Body of pancreas (tissue), 4 donors: ENCODE data around the gene TSHZ3. TPM values are rescaled to one million over a fixed set of nuclear protein-coding genes. Genes with fewer than 3 reads are reported as not detected.

ENCODE experiments used
- ATAC-seq: fragments of 150-250 bp; one replicate; pipeline ENCODE4 v1.9.1; 2016
- DNase-seq, 4 donors: peaks; one replicate each; pipeline ENCODE4 v3.0.0-alpha.2; 2019
- H3K27ac ChIP-seq, 4 donors: fragments of 200-600 bp; sonication (generic); 1 replicate in 3 of 4; 2 replicates in 1 of 4; pipeline versions ENCODE4 v1.5.1 to v1.6.1; 2016 to 2019; ENCODE audit warnings: mild to moderate bottlenecking in 1 of 4, mixed read lengths in 1 of 4, moderate library complexity in 1 of 4
- H3K27me3 ChIP-seq, 2 donors: fragments of 200-600 bp; sonication (generic); one replicate each; pipeline ENCODE4 v1.6.0; 2016; ENCODE audit warnings: mild to moderate bottlenecking in 1 of 2
- H3K36me3 ChIP-seq, 2 donors: fragments of 200-600 bp; sonication (generic); replicated peaks in 1 of 2; 2 replicates each; pipeline ENCODE4 v1.5.1; 2016; ENCODE audit warnings: low read depth in 2 of 2; ENCODE audit not compliant: insufficient read depth in 1 of 2
- H3K4me1 ChIP-seq: fragments of 200-600 bp; sonication (generic); one replicate; pipeline ENCODE4 v1.6.0; 2016
- H3K4me3 ChIP-seq, 2 donors: fragments of 200-600 bp; sonication (generic); 1 replicate in 1 of 2; 2 replicates in 1 of 2; pipeline ENCODE4 v1.5.1; 2016 to 2019
- H3K9me3 ChIP-seq, 3 donors: fragments of 200-600 bp; sonication (generic); 1 replicate in 2 of 3; 2 replicates in 1 of 3; pipeline ENCODE4 v1.5.1; 2016
- CTCF ChIP-seq, 7 experiments: fragments of 450-650 bp in 4 of 7; fragments of 200-600 bp in 3 of 7; sonication (generic) in 3 of 7; IDR thresholded peaks; one replicate each; pipeline ENCODE4 v1.5.1; 2016 to 2019; ENCODE audit warnings: antibody characterized with exemption in 7 of 7
- POLR2A ChIP-seq, 3 donors: fragments of 450-650 bp; IDR thresholded peaks; one replicate each; pipeline ENCODE4 v1.6.1; 2016; ENCODE audit warnings: antibody characterized with exemption in 3 of 3, mild to moderate bottlenecking in 2 of 3
- WGBS, 2 donors: methylation state at CpG; one replicate each; pipeline ENCODE4 v1.1.5; 2017; 5-methylcytosine and 5-hydroxymethylcytosine counted together
- intact Hi-C: fragments of 100-400 bp; cut with DNase I; formaldehyde crosslinking; loops from one replicate; pipeline ENCODE4 v1.15.1; 2023
- total RNA-seq, 2 donors: library from RNA; depleted of rRNA; stranded (reverse); fragments of >200 nt; gene quantifications; one replicate each; pipeline ENCODE4 v1.1.0, GENCODE V29; 2016

Gene TSHZ3
- total RNA-seq, 2 donors from 2014 or later, result 1.3 to 3.0 TPM

GRCh38 chr19:31310432-31311133, 38.7 kb downstream of the TSHZ3 start:
- Histone ChIP-seq H3K27me3 (no peaks in the 10 kb centered on the region), H3K36me3 (no peaks in the 10 kb centered on the region), H3K27ac (no peak overlapping the region), H3K9me3 (no peaks in the 10 kb centered on the region), H3K4me3 (no peak overlapping the region), H3K4me1 (peaks cover 4% of the 10 kb centered on the region)
- TF ChIP-seq POLR2A (IDR thresholded peaks at IDR 0.05) (no peak), CTCF (IDR thresholded peaks at IDR 0.05) (no peak)
- intact Hi-C loops, result no loop called here
- DNase-seq, result no peak
- WGBS, 2 donors, result 75 to 85% methylated on average over 3 to 4 of the region's 4 CpGs
- no peak for ATAC-seq

- intact Hi-C loops, result no loop called here
- WGBS, 2 donors, result 92 to 98% methylated on average over 12 of the region's 13 CpGs
- Histone ChIP-seq H3K27me3 (no peaks in the 10 kb centered on the region), H3K4me1 (no peaks in the 10 kb centered on the region), H3K4me3 (no peak overlapping the region), H3K27ac (no peak overlapping the region), H3K9me3 (no peaks in the 10 kb centered on the region), H3K36me3 (no peaks in the 10 kb centered on the region)
- TF ChIP-seq CTCF (IDR thresholded peaks at IDR 0.05) (no peak), POLR2A (IDR thresholded peaks at IDR 0.05) (no peak)
- DNase-seq (no peak), ATAC-seq (no peak)
Measured at GRCh38 chr19:31308781-31309180, 40.5 kb downstream of the TSHZ3 start.

GRCh38 chr19:31307071-31307669, 42.1 kb downstream of the TSHZ3 start:
- H3K27ac ChIP-seq, result no peak overlapping the region
- TF ChIP-seq CTCF (IDR thresholded peaks at IDR 0.05), result no peak
- TF ChIP-seq POLR2A (IDR thresholded peaks at IDR 0.05), result no peak
- intact Hi-C loops, result no loop called here
- H3K4me1 ChIP-seq, result no peaks in the 10 kb centered on the region
- DNase-seq (no peak), ATAC-seq (no peak)
- H3K27me3 ChIP-seq, result no peaks in the 10 kb centered on the region
- H3K9me3 ChIP-seq, result no peaks in the 10 kb centered on the region
- 88 to 93% methylated on average over 13 of the region's 13 CpGs for WGBS, 2 donors
- no peaks in the 10 kb centered on the region for H3K36me3 ChIP-seq
- H3K4me3 ChIP-seq, result no peak overlapping the region

- no peaks in the 10 kb centered on the region for H3K27me3 ChIP-seq
- no peak for DNase-seq
- H3K36me3 ChIP-seq, result no peaks in the 10 kb centered on the region
- H3K4me3 ChIP-seq, result no peak overlapping the region
- ATAC-seq, result no peak
- intact Hi-C loops, result no loop called here
- H3K27ac ChIP-seq, result no peak overlapping the region
- H3K9me3 ChIP-seq, result no peaks in the 10 kb centered on the region
- no peaks in the 10 kb centered on the region for H3K4me1 ChIP-seq
- TF ChIP-seq POLR2A (IDR thresholded peaks at IDR 0.05) (no peak), CTCF (IDR thresholded peaks at IDR 0.05) (no peak)
- WGBS, 2 donors, result 84 to 87% methylated on average over 27 to 28 of the region's 28 CpGs
Measured at GRCh38 chr19:31306006-31306753, 43.1 kb downstream of the TSHZ3 start.
